GM13976 (cell line): Measurements from ENCODE around the gene FBH1.
"Not testable (repeated sequence)": the region's sequence is repeated elsewhere in the genome, so short reads cannot be mapped to it uniquely, and the experiment has no call there.

Experiments used
- DNase-seq: peaks from one replicate; pipeline ENCODE4 v3.0.0; 2012; ENCODE audit warnings: low spot score
- in situ Hi-C: fragments of 300-500 bp; cut with MboI; formaldehyde crosslinking; loops from one replicate; pipeline ENCODE4 v1.12.0; 2022; ENCODE audit warnings: low sequenced_read_pairs, mixed read lengths, inconsistent platforms; ENCODE audit not compliant: unreplicated experiment
- TF ChIP-seq, protein P1 (sequence below): IDR thresholded peaks from 2 replicates; pipeline ENCODE4 v1.5.1; 2012; ENCODE audit warnings: borderline replicate concordance, mild to moderate bottlenecking; ENCODE audit not compliant: insufficient read depth; ENCODE audit errors: extremely low read depth, missing control alignments, control extremely low read depth

The FBH1 gene

DNA sequence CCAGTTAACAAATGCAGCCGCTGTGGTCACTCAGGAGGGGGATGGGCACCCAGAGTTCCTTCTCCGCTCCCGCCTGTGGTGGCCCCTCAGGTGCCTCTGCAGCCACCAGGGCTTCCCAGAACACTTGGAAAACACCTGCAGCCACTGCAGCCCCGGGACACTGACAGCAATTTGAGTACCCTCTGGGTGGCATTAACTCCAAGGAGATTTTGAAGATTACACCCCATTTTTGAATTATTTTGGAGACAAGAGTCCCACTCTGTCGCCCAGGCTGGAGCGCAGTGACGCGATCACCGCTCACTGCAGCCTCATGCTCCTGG, 55.1 kb downstream of the FBH1 start:
- in situ Hi-C loops: no loop called here
- no peak for DNase-seq
- TF ChIP-seq, protein P1, sequence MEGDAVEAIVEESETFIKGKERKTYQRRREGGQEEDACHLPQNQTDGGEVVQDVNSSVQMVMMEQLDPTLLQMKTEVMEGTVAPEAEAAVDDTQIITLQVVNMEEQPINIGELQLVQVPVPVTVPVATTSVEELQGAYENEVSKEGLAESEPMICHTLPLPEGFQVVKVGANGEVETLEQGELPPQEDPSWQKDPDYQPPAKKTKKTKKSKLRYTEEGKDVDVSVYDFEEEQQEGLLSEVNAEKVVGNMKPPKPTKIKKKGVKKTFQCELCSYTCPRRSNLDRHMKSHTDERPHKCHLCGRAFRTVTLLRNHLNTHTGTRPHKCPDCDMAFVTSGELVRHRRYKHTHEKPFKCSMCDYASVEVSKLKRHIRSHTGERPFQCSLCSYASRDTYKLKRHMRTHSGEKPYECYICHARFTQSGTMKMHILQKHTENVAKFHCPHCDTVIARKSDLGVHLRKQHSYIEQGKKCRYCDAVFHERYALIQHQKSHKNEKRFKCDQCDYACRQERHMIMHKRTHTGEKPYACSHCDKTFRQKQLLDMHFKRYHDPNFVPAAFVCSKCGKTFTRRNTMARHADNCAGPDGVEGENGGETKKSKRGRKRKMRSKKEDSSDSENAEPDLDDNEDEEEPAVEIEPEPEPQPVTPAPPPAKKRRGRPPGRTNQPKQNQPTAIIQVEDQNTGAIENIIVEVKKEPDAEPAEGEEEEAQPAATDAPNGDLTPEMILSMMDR: no peak

DNA sequence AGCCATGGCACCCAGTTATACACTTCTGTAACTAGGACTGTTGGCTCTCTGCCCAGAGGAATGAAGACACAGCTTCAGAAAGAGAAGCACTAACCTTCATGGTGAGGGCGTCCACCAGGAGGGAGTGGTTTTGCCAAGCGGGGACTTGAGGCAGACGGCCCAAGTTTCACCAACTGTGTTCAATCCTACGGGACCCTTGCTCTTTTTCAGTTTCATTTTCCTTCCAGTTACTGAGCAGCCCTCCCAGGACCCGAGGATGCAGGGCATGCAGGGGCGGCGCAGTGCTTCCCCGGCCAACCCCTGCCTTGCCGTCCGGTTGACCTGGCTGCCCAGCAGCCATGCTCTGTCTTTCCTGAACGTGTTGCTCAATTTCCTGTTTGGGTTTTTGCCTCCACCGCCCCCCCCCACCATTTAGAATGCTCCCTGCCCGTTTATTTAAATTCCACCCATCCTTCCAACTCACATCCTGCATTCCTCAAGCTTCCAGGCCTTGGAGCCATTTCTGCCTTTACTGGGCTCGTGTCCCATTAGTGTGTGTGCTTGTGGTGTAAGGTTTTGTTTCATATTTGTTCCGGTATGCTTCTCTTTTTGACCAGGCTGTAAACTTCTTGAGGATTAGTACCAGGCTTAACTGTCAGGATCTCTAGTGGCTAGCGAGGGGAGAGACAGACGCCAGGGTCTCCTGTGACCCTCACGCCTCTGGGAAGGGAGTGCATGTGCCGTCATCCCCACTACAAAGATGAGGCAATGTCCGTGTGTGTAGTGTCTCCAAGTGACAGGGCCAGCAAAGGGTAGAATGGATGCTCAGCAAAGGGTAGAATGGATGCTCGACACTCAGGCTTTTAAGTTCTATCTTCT, 55.7 kb downstream of the FBH1 start:
- in situ Hi-C loops: no loop called here

DNA sequence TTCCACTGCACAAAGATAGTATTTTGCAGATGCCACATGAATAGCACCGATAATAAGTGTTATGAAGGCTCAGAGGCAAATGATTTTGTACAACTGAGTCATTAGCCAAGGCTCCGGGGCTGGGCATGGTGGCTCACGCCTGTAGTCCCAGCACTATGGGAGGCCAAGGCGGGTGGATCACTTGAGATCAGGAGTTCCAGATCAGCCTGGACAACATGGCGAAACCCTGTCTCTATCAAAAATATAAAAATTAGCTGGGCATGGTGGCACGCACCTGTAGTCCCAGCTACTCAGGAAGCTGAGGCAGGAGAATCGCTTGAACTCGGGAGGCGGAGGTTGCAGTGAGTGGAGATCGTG, 56.4 kb downstream of the FBH1 start:
- DNase-seq, in situ Hi-C loops: not testable (repeated sequence)

More for the DNA sequence above, 55.7 kb downstream of the FBH1 start:
- TF ChIP-seq, protein P1: no peak
- no peak for DNase-seq

DNA sequence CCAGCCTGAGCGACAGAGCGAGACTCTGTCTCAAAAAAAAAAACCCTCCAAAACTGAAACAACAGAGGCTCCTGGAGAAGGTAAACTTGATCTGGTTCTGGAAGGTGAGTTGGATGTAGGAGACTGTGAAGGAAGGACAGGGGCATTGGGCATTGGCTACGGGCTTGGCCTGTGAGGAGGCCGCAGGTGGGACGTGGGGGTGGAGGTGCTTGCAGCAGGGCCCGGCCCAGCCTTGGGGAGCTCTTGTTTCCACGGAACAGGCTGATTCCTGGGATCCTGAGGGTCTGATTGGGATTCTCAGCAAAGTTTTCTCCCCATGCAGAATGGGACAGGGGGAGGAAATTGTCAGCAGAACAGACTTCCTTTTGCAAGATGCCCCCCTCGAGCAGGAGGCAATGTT, 56.7 kb downstream of the FBH1 start:
- TF ChIP-seq, protein P1: no peak
- no peak for DNase-seq
- in situ Hi-C loops: no loop called here

DNA sequence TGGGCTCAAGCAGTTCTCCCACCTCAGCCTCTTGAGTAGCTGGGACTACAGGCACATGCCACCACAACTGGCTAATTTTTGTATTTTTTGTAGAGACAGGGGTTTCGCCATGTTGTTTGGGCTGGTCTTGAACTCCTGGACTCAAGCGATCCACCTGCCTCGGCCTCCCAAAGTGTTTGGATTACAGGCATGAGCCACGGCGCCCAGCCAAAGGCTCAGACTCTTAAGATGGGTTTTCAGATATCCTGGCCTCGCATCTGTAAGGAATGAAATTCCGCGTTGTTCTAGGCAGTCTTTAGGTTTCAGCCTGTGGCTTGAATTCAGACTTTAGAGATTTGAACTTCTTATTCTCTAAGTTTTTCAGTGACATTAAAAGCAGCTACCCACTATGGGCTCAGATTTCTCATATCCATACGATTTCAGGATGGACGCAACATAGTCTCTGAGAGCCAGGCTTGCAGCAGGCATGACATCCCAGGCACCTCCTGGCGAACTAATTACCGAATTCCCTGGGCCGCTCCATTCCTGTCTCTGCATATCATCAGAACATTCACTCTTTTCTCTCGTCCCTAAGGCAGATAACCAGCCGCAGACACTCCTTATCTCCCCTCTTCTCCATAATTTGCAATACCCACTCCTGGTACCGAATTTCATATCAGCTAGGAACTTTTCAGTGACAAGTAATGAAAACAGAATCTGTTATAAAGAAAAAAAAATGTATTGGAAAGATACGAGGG, 57.6 kb downstream of the FBH1 start:
- DNase-seq: no peak
- in situ Hi-C loops: no loop called here
- TF ChIP-seq, protein P1: no peak

DNA sequence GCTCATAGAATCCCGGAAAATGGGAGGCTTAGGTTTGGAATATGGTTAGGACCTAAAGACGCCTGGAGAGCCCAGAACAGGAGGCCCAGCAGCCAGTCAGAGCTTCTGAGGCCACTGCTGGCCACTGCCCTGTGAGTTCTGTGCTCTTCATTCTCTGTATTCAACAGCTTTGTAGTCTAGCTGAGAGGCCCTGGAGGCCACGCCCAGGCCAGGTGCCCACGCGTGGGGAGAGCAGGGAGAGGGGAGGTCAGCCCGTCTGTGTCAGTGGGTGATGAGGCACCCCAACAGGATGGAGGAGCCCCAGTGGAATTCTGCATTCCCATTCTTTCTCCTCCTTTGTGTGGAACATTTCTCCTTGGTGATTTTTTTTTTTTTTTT, 58.2 kb downstream of the FBH1 start:
- in situ Hi-C loops: no loop called here
- no peak for DNase-seq
- TF ChIP-seq, protein P1: no peak
